H1 (cell line): ENCODE results near the gene NAT8L. TPM values are rescaled to one million over a fixed set of nuclear protein-coding genes. Genes with fewer than 3 reads are reported as not detected.

Experiments used
- CTCF ChIA-PET: fragments of 300-600 bp; sonication (Branson Sonifier 250); formaldehyde crosslinking; loops from one replicate; lab custom pipeline; 2021; ENCODE audit not compliant: partially characterized antibody; lab: Charles Lee
- POLR2A ChIA-PET: fragments of 300-600 bp; sonication (Branson Sonifier 250); formaldehyde crosslinking; loops from one replicate; lab custom pipeline; 2021; ENCODE audit warnings: inconsistent platforms; ENCODE audit not compliant: partially characterized antibody; lab: Charles Lee
- DNase-seq, 2 experiments: peaks; one replicate each; pipeline versions ENCODE4 v3.0.0 to v3.0.0-alpha.2; 2010 to 2022; ENCODE audit warnings: low spot score in 2 of 2, low read depth in 1 of 2, mixed read lengths in 1 of 2
- FAIRE-seq: peaks from 2 replicates; lab custom pipeline; 2011; peaks lifted over from hg19 to GRCh38; lab: Jason Lieb, UNC
- H2AFZ ChIP-seq: 2 replicates; pipeline ENCODE4 v1.8.1; 2012; ENCODE audit warnings: low read length, inconsistent platforms
- H2AK5ac ChIP-seq: 2 replicates; pipeline ENCODE4 v1.6.1; 2013; ENCODE audit warnings: low read depth, low read length
- H2BK120ac ChIP-seq: replicated peaks from 2 replicates; pipeline ENCODE3; 2013; ENCODE audit warnings: low read depth, low read length, inconsistent platforms
- H2BK12ac ChIP-seq: 2 replicates; pipeline ENCODE4 v1.6.1; 2013; ENCODE audit warnings: low read depth, low read length
- H2BK15ac ChIP-seq: 2 replicates; pipeline ENCODE4 v1.6.1; 2013; ENCODE audit warnings: low read length
- H2BK20ac ChIP-seq: 2 replicates; pipeline ENCODE4 v1.6.1; 2013; ENCODE audit warnings: low read length
- H2BK5ac ChIP-seq: 2 replicates; pipeline ENCODE4 v1.6.1; 2013; ENCODE audit warnings: low read depth, low read length
- H3K14ac ChIP-seq: 2 replicates; pipeline ENCODE4 v1.6.1; 2013; ENCODE audit warnings: inconsistent platforms; ENCODE audit not compliant: insufficient read length
- H3K18ac ChIP-seq: 2 replicates; pipeline ENCODE4 v1.6.1; 2013; ENCODE audit warnings: low read length; ENCODE audit errors: extremely low read depth
- H3K23ac ChIP-seq: 2 replicates; pipeline ENCODE4 v1.6.1; 2013; ENCODE audit warnings: inconsistent platforms; ENCODE audit not compliant: insufficient read length
- H3K23me2 ChIP-seq: 2 replicates; pipeline ENCODE4 v1.6.1; 2013; ENCODE audit warnings: low read depth, low read length
- H3K27ac ChIP-seq: 2 replicates; pipeline ENCODE4 v1.6.1; 2011; ENCODE audit warnings: low read depth, low read length, inconsistent platforms
- H3K27me3 ChIP-seq, 4 experiments: replicated peaks in 1 of 4; 1 replicate in 1 of 4; 2 replicates in 3 of 4; pipeline versions ENCODE4 v1.6.1 to v1.8.1; 2011 to 2013; ENCODE audit warnings: low read length in 3 of 4, mild to moderate bottlenecking in 3 of 4, inconsistent platforms in 2 of 4, mixed read lengths in 2 of 4, moderate library complexity in 1 of 4; ENCODE audit not compliant: control insufficient read depth in 3 of 4, insufficient read depth in 3 of 4; ENCODE audit errors: extremely low read depth in 1 of 4
- H3K36me3 ChIP-seq, 4 experiments: 2 replicates each; pipeline versions ENCODE4 v1.6.1 to v1.8.1; 2011 to 2013; ENCODE audit warnings: mild to moderate bottlenecking in 4 of 4, low read length in 3 of 4, moderate library complexity in 2 of 4, control low read depth in 1 of 4, inconsistent platforms in 1 of 4; ENCODE audit not compliant: insufficient read depth in 4 of 4, control insufficient read depth in 2 of 4
- H3K4ac ChIP-seq: replicated peaks from 2 replicates; pipeline ENCODE3; 2013; ENCODE audit warnings: low read length, low read depth, mixed read lengths, inconsistent platforms; ENCODE audit not compliant: insufficient read length
- H3K4me1 ChIP-seq, 4 experiments: replicated peaks in 1 of 4; 1 replicate in 1 of 4; 2 replicates in 3 of 4; pipeline versions ENCODE4 v1.6.1 to v1.8.1; 2011 to 2013; ENCODE audit warnings: low read length in 3 of 4, inconsistent platforms in 2 of 4, mixed read lengths in 1 of 4; ENCODE audit not compliant: insufficient read depth in 4 of 4, control insufficient read depth in 3 of 4
- H3K4me2 ChIP-seq, 2 experiments: 2 replicates each; pipeline versions ENCODE4 v1.6.1 to v1.8.1; 2011 to 2013; ENCODE audit warnings: low read depth in 2 of 2, low read length in 2 of 2, control low read depth in 1 of 2, inconsistent platforms in 1 of 2, mild to moderate bottlenecking in 1 of 2; ENCODE audit not compliant: insufficient read depth in 1 of 2
- H3K4me3 ChIP-seq, 4 experiments: fragments of 200-600, 300-600 bp in 1 of 4; sonication (generic), shearing (Covaris generic), sonication (Bioruptor Twin) in 1 of 4; 2 replicates each; pipeline versions ENCODE4 v1.5.1 to v1.8.1; 2011 to 2016; ENCODE audit warnings: low read length in 4 of 4, low read depth in 3 of 4, control low read depth in 2 of 4, inconsistent platforms in 2 of 4, mild to moderate bottlenecking in 2 of 4, mixed read lengths in 1 of 4, moderate library complexity in 1 of 4; ENCODE audit not compliant: insufficient read depth in 2 of 4; ENCODE audit errors: extremely low read depth in 1 of 4
- H3K56ac ChIP-seq: replicated peaks from 2 replicates; pipeline ENCODE3; 2013; ENCODE audit warnings: low read depth, mild to moderate bottlenecking, mixed read lengths, low read length, inconsistent platforms; ENCODE audit not compliant: insufficient read length
- H3K79me1 ChIP-seq: 2 replicates; pipeline ENCODE4 v1.6.1; 2013; ENCODE audit warnings: low read depth, low read length, control low read depth
- H3K79me2 ChIP-seq, 2 experiments: 2 replicates each; pipeline versions ENCODE4 v1.6.1 to v1.8.1; 2012 to 2013; ENCODE audit warnings: low read length in 2 of 2, mild to moderate bottlenecking in 2 of 2, inconsistent platforms in 1 of 2; ENCODE audit not compliant: insufficient read depth in 2 of 2, control insufficient read depth in 1 of 2
- H3K9ac ChIP-seq, 4 experiments: replicated peaks in 1 of 4; 1 replicate in 1 of 4; 2 replicates in 3 of 4; pipeline versions ENCODE4 v1.6.1 to v1.8.1; 2011 to 2013; ENCODE audit warnings: low read depth in 3 of 4, low read length in 3 of 4, control low read depth in 2 of 4, mild to moderate bottlenecking in 2 of 4, moderate library complexity in 2 of 4, inconsistent platforms in 1 of 4; ENCODE audit errors: extremely low read depth in 1 of 4
- H3K9me3 ChIP-seq, 2 experiments: 2 replicates each; pipeline versions ENCODE4 v1.6.1 to v1.8.1; 2012 to 2013; ENCODE audit warnings: mild to moderate bottlenecking in 2 of 2, moderate library complexity in 2 of 2, control low read depth in 1 of 2, inconsistent platforms in 1 of 2, low read depth in 1 of 2, low read length in 1 of 2, mixed read lengths in 1 of 2; ENCODE audit not compliant: insufficient read depth in 2 of 2
- H4K20me1 ChIP-seq, 2 experiments: replicated peaks in 1 of 2; 2 replicates each; pipeline versions ENCODE3 to v1.8.1; 2011 to 2013; ENCODE audit warnings: inconsistent platforms in 2 of 2, low read length in 2 of 2, mild to moderate bottlenecking in 1 of 2; ENCODE audit not compliant: insufficient read depth in 2 of 2, control insufficient read depth in 1 of 2
- H4K5ac ChIP-seq: 2 replicates; pipeline ENCODE4 v1.6.1; 2013; ENCODE audit warnings: low read length, low read depth, mixed read lengths, inconsistent platforms; ENCODE audit not compliant: insufficient read length
- H4K8ac ChIP-seq: 2 replicates; pipeline ENCODE4 v1.8.0; 2013; ENCODE audit warnings: mild to moderate bottlenecking, moderate library complexity, low read length, inconsistent platforms; ENCODE audit not compliant: insufficient read depth; ENCODE audit errors: extremely low read depth
- H4K91ac ChIP-seq: replicated peaks from 2 replicates; pipeline ENCODE3; 2013; ENCODE audit warnings: low read length, mixed read lengths, inconsistent platforms; ENCODE audit not compliant: insufficient read length
- CREB1 ChIP-seq: IDR thresholded peaks from 2 replicates; pipeline ENCODE4 v1.6.1; 2012; ENCODE audit warnings: inconsistent platforms
- CTCF ChIP-seq, 3 experiments: IDR thresholded peaks; 1 replicate in 2 of 3; 2 replicates in 1 of 3; pipeline versions ENCODE4 v1.5.1 to v1.6.1; 2011; ENCODE audit warnings: low read length in 3 of 3, mild to moderate bottlenecking in 3 of 3, inconsistent platforms in 2 of 3, low read depth in 1 of 3, moderate library complexity in 1 of 3; ENCODE audit not compliant: insufficient read depth in 1 of 3; ENCODE audit errors: control extremely low read depth in 1 of 3
- KDM4A ChIP-seq: IDR thresholded peaks from one replicate; pipeline ENCODE4 v1.7.1; 2012; ENCODE audit warnings: low read depth, mild to moderate bottlenecking, moderate library complexity, low read length, inconsistent platforms; ENCODE audit not compliant: severe bottlenecking
- RFX5 ChIP-seq: IDR thresholded peaks from 2 replicates; pipeline ENCODE4 v1.6.1; 2011; ENCODE audit warnings: low read depth, low read length, improper control_type of control experiment, borderline replicate concordance
- SIRT6 ChIP-seq: IDR thresholded peaks from one replicate; pipeline ENCODE4 v1.7.1; 2012; ENCODE audit warnings: low read length, inconsistent platforms
- SP2 ChIP-seq: IDR thresholded peaks from 2 replicates; pipeline ENCODE4 v1.6.1; 2012; ENCODE audit warnings: mild to moderate bottlenecking, low read length, inconsistent platforms
- WGBS, 2 experiments: shearing (Covaris generic) in 1 of 2; methylation state at CpG; one replicate each; pipeline versions ENCODE4 v1.1.6 to v1.1.7; 2013 to 2015; ENCODE audit warnings: low lambda C conversion rate in 2 of 2, mixed read lengths in 2 of 2, inconsistent platforms in 1 of 2, low coverage in 1 of 2, missing lambda C conversion rate in 1 of 2; ENCODE audit not compliant: insufficient replicate concordance in 2 of 2, insufficient coverage in 1 of 2, insufficient read length in 1 of 2; ENCODE audit errors: extremely low coverage in 1 of 2, missing lambda C conversion rate in 1 of 2; 5-methylcytosine and 5-hydroxymethylcytosine counted together
- polyA plus RNA-seq, 7 experiments: library from polyadenylated mRNA; depleted of rRNA in 3 of 7; stranded (reverse) in 5 of 7; unstranded in 2 of 7; fragments of >200 nt in 5 of 7; fragments of 200-250 nt in 2 of 7; gene quantifications; 1 replicate in 5 of 7; 2 replicates in 1 of 7; 4 replicates in 1 of 7; pipeline versions ENCODE4 v1.2.1 to v1.2.3, GENCODE V29; 2011 to 2013; ENCODE audit warnings: missing spikeins in 2 of 7, mixed read lengths in 2 of 7
- total RNA-seq: library from RNA; stranded (reverse); fragmentation: NEBNext Ultra II Directional; extraction: Animal tissue kit (Norgen Biotek cat#: 25700); gene quantifications from 2 replicates; pipeline ENCODE4 v1.2.1, GENCODE V29; 2021

The NAT8L gene
- total and polyA plus RNA-seq, 2 of the 8 experiments (the other 6 are each of a cell fraction or from before 2014, with no cell fraction given) = 10.8 TPM

DNA sequence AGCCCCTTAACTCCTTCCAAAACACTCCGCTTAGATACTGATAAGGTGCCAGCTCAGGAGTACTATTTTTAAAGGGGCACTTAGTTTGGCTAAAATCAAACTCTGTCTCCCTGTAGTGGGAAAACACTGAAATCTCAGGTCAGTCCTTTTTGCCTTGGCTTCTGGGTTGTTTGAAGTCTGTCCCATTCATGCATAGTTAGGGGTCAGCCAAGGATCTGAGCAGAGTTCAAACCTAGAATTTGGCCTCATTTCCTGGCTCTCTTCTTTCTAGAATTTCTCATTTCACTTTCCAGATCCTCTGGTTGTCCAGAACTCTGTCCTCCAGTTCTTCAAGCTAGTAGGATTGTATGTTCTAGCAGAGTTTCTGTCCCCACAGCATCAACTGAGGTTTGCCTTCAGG is 31.5 kb downstream of the NAT8L start:
- no peak overlapping the region for H2BK5ac ChIP-seq
- no peaks in the 10 kb centered on the region for H3K79me1 ChIP-seq
- H3K56ac ChIP-seq = no peak overlapping the region
- H3K79me2 ChIP-seq = no peaks in the 10 kb centered on the region
- no peak overlapping the region for H3K14ac ChIP-seq
- no peak overlapping the region for H3K9ac ChIP-seq
- no peak overlapping the region for H4K8ac ChIP-seq
- H3K4me2 ChIP-seq = no peak overlapping the region
- no peak overlapping the region for H2BK12ac ChIP-seq
- no peaks in the 10 kb centered on the region for H3K9me3 ChIP-seq
- CTCF ChIA-PET = interaction anchor here (1.5 kb wide), 1 partner anchor 96 kb away, joined by 4 read pairs; no protein-coding TSS in a partner anchor
- H3K27me3 ChIP-seq = no peaks in the 10 kb centered on the region
- no peak overlapping the region for H4K91ac ChIP-seq
- no peak overlapping the region for H2AFZ ChIP-seq
- H4K20me1 ChIP-seq = peaks cover 1 to 2% of the 10 kb centered on the region in 2 experiments
- no peak overlapping the region for H3K4me3 ChIP-seq
- no peak overlapping the region for H3K18ac ChIP-seq
- H2BK120ac ChIP-seq = no peak overlapping the region
- no peak overlapping the region for H2BK20ac ChIP-seq
- no peaks in the 10 kb centered on the region for H3K4me1 ChIP-seq
- no peak overlapping the region for H2AK5ac ChIP-seq
- H3K23me2 ChIP-seq = no peaks in the 10 kb centered on the region
- no peaks in the 10 kb centered on the region for H3K36me3 ChIP-seq
- DNase-seq (no peak), FAIRE-seq (no peak)
- H4K5ac ChIP-seq = no peak overlapping the region
- H3K23ac ChIP-seq = no peak overlapping the region
- TF ChIP-seq KDM4A (no peak), RFX5 (no peak), SP2 (no peak), CTCF (IDR thresholded peaks at IDR 0.05; ENCODE audit: control extremely low read depth in 1 of 3, insufficient read depth in 1 of 3, low read depth in 1 of 3, low read length in 3 of 3) (no peak), SIRT6 (no peak), CREB1 (no peak)
- no peak overlapping the region for H3K27ac ChIP-seq
- no peak overlapping the region for H3K4ac ChIP-seq
- no peak overlapping the region for H2BK15ac ChIP-seq
- WGBS, 2 experiments = 94% methylated on average over 1 of the region's 1 CpG; no CpG with 5 or more reads in 1 of the 2 experiments
- POLR2A ChIA-PET = no interaction called here
